Brain microvascular endothelial cell (primary cell): Measurements from ENCODE around the gene TSPYL4.

ENCODE experiments used
- DNase-seq: peaks from one replicate; pipeline ENCODE4 v3.0.0-alpha.2; 2020
- H3K27ac ChIP-seq: fragments of 250-450 bp; sonication (Bioruptor Pico); 2 replicates; pipeline ENCODE4 v1.5.1; 2020; ENCODE audit warnings: mild to moderate bottlenecking, moderate library complexity
- H3K27me3 ChIP-seq: fragments of 250-450 bp; sonication (Bioruptor Pico); replicated peaks from 2 replicates; pipeline ENCODE4 v1.5.1; 2020; ENCODE audit warnings: mild to moderate bottlenecking
- H3K36me3 ChIP-seq: fragments of 250-450 bp; sonication (Bioruptor Pico); replicated peaks from 2 replicates; pipeline ENCODE4 v1.5.1; 2020; ENCODE audit warnings: mild to moderate bottlenecking
- H3K4me3 ChIP-seq: 2 replicates; pipeline ENCODE4 v1.5.1; 2011; ENCODE audit warnings: low read depth, mild to moderate bottlenecking, control low read depth, low read length, moderate library complexity
- in situ Hi-C: cut with HindIII; loops from 2 replicates; pipeline ENCODE4 v1.10.0; 2017; ENCODE audit warnings: low sequenced_read_pairs, low pct_ligation_motif_present
- TF ChIP-seq, protein P1 (sequence below): IDR thresholded peaks from 2 replicates; pipeline ENCODE4 v1.5.1; 2011; ENCODE audit warnings: low read depth, mild to moderate bottlenecking, moderate library complexity, low read length, control low read depth, inconsistent platforms; ENCODE audit errors: missing control alignments

The TSPYL4 gene

DNA sequence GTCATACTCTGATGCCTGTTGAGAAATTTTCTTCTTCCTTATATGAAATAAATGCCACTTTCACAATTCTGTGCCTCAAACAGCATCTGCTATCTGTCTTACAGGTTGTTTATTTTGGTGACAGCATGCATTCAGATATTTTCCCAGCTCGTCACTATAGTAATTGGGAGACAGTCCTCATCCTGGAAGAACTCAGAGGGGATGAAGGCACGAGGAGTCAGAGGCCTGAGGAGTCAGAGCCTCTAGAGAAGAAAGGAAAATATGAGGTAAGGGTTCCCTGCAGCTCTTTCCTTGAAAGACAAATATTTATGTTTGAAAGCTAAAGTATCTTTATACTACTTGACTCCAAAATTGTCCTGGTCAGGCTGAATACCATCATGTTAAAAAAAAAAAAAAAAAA, 15.8 kb downstream of the TSPYL4 start:
- no peak overlapping the region for H3K4me3 ChIP-seq
- in situ Hi-C loops, result no loop called here
- DNase-seq, result no peak
- no peak overlapping the region for H3K27ac ChIP-seq
- H3K36me3 ChIP-seq, result no peaks in the 10 kb centered on the region
- no peaks in the 10 kb centered on the region for H3K27me3 ChIP-seq
- TF ChIP-seq, protein P1, sequence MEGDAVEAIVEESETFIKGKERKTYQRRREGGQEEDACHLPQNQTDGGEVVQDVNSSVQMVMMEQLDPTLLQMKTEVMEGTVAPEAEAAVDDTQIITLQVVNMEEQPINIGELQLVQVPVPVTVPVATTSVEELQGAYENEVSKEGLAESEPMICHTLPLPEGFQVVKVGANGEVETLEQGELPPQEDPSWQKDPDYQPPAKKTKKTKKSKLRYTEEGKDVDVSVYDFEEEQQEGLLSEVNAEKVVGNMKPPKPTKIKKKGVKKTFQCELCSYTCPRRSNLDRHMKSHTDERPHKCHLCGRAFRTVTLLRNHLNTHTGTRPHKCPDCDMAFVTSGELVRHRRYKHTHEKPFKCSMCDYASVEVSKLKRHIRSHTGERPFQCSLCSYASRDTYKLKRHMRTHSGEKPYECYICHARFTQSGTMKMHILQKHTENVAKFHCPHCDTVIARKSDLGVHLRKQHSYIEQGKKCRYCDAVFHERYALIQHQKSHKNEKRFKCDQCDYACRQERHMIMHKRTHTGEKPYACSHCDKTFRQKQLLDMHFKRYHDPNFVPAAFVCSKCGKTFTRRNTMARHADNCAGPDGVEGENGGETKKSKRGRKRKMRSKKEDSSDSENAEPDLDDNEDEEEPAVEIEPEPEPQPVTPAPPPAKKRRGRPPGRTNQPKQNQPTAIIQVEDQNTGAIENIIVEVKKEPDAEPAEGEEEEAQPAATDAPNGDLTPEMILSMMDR, result no peak

DNA sequence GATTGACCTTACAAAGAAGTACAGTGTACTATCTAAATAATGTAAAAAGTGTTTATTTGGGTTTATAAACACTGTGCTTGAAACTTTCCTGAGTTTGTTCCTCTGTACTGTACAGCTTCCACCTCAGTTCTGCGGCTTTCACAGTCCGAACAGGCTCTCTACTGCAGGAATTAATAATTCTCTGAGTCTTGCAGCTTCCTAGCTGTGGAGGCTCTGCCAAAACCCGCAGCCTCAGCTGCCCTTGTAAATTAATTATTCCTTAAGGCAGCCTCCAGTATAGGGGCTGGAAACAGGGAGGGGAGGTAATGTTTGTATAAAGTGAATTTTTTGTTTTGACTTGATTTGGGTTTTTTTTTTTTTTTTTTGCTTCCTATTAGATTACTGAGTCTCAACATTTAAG, 19.2 kb downstream of the TSPYL4 start:
- TF ChIP-seq, protein P1, result no peak
- DNase-seq, result no peak
- Histone ChIP-seq H3K27ac (no peak overlapping the region), H3K4me3 (no peak overlapping the region), H3K36me3 (no peaks in the 10 kb centered on the region), H3K27me3 (no peaks in the 10 kb centered on the region)
- in situ Hi-C loops, result no loop called here

DNA sequence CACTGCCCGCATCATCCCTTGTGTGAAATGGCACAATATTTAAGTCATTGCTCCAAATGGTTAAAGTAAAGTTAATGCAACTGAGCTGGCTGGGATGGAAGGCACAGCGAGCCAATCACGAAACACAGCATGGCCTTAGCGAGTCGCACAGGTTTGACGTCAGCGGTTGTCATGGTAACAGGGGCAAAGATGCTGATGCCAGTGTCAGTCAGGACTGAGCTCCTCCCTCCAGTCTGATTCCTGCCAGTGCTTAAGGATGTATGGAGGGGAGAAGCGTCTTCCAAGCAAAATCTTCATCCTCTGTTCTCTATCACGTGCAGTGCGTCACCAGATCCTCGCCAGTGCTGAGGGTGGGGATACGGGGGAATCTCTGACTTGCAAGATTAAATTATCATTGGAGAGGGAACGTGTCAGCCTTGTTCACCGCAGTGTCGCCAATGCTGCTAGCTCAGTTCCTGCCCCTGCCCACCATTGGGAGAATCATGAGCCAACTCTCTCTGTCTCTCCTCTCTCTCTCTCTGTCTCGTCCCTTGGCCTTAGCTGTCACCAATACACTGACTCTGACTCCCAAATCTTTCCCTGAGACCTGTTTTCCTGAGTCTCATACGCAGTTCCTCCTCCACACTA, 24.5 kb downstream of the TSPYL4 start:
- Histone ChIP-seq H3K36me3 (no peaks in the 10 kb centered on the region), H3K4me3 (peak overlapping the region; percentile 57), H3K27me3 (no peaks in the 10 kb centered on the region), H3K27ac (no peak overlapping the region)
- in situ Hi-C loops, result no loop called here
- TF ChIP-seq, protein P1, result no peak
- DNase-seq, result peak; percentile 95

DNA sequence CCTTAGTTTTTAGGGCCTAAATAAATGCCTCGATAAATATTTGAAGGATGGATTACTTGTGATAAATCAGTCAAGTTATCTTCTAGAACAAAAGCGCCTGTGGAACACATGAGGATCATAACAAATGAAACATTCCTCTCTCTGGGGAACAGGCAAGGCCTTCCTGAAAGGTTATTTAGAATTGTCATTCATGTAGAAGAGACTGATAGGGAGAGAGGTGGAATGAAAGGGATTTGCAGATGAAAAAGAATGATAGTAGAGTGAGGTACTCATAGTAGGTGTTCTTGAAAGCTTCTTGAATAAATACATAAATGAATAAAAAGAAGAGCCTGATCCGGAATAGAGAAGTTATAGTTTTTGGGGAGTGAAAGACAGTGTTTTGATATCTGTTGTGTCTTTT, 30.5 kb downstream of the TSPYL4 start:
- no peaks in the 10 kb centered on the region for H3K27me3 ChIP-seq
- no peak overlapping the region for H3K27ac ChIP-seq
- TF ChIP-seq, protein P1, result no peak
- no peak overlapping the region for H3K4me3 ChIP-seq
- in situ Hi-C loops, result no loop called here
- no peaks in the 10 kb centered on the region for H3K36me3 ChIP-seq
- DNase-seq, result no peak

DNA sequence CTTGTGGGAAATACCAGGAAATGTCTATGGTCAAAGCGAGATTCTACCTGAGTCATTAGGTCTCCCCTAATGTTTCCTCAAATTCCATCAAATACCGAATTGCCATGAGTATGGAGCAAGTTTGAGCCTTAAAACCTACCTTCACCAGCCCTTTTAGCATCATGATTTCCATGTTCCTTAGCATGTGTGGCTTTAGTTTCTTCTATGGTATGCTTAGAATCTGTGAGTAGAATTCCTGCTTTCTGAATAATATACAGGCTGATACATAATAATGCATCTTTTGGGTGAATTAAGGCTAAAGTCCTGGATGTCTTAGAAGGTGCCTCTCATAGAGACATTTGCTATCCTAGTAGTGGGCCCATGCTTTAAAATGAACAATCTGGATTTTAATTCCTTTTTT, 32.0 kb downstream of the TSPYL4 start:
- Histone ChIP-seq H3K4me3 (no peak overlapping the region), H3K27me3 (no peaks in the 10 kb centered on the region), H3K27ac (no peak overlapping the region), H3K36me3 (no peaks in the 10 kb centered on the region)
- TF ChIP-seq, protein P1, result no peak
- in situ Hi-C loops, result no loop called here
- DNase-seq, result no peak

DNA sequence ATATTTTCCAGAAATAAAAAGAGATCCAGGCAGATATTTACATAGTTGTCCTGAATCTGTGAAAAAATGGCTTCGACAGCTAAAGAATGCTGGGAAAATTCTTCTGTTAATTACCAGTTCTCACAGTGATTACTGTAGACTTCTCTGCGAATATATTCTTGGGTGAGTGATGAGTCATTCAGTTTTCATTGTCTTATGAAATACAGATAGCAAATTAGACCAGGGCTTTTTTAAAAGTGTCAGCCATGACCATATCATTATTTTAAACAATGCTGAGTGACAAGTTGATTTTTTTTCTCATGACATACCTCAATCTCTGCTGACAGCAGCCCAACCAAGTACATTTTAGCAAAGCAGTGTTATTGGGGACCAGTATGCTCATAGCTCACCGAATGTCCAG, 32.8 kb downstream of the TSPYL4 start:
- no peaks in the 10 kb centered on the region for H3K27me3 ChIP-seq
- TF ChIP-seq, protein P1, result no peak
- H3K4me3 ChIP-seq, result no peak overlapping the region
- DNase-seq, result no peak
- in situ Hi-C loops, result no loop called here
- H3K27ac ChIP-seq, result no peak overlapping the region
- H3K36me3 ChIP-seq, result no peaks in the 10 kb centered on the region
